H7 (cell line): ENCODE data around the gene CYP1A1. TPM values are rescaled to one million over a fixed set of nuclear protein-coding genes. Genes with fewer than 3 reads are reported as not detected.
"Not testable (repeated sequence)": the region's sequence is repeated elsewhere in the genome, so short reads cannot be mapped to it uniquely, and the experiment has no call there.

Experiments
- DNase-seq: peaks from one replicate; pipeline ENCODE4 v3.0.0; 2012
- H3K27me3 ChIP-seq: 2 replicates; pipeline ENCODE4 v1.6.0; 2011; ENCODE audit warnings: mild to moderate bottlenecking, low read length; ENCODE audit not compliant: control insufficient read depth, insufficient read depth
- H3K36me3 ChIP-seq: replicated peaks from 2 replicates; pipeline ENCODE4 v1.5.1; 2011; ENCODE audit warnings: low read length; ENCODE audit not compliant: control insufficient read depth, insufficient read depth
- H3K4me3 ChIP-seq: 2 replicates; pipeline ENCODE4 v1.5.1; 2011; ENCODE audit warnings: low read depth, mild to moderate bottlenecking, control low read depth, low read length, moderate library complexity; ENCODE audit not compliant: insufficient read depth
- total RNA-seq: library from RNA; depleted of rRNA; stranded (reverse); fragments of >200 nt; shearing (Covaris generic); gene quantifications from 2 replicates; pipeline ENCODE4 v1.2.3, GENCODE V29; 2014

Gene CYP1A1
- total RNA-seq, 1 experiment from 2014 or later, result 0.45 TPM

- no peak for DNase-seq
- Histone ChIP-seq H3K36me3 (no peaks in the 10 kb centered on the region), H3K4me3 (no peak overlapping the region), H3K27me3 (no peaks in the 10 kb centered on the region; the same call in 1 of the 2 replicates)
Observed at GRCh38 chr15:74752011-74752410, 26.7 kb upstream of the CYP1A1 start.

- Histone ChIP-seq H3K27me3 (no peaks in the 10 kb centered on the region; the same call in 1 of the 2 replicates), H3K36me3 (no peaks in the 10 kb centered on the region), H3K4me3 (no peak overlapping the region)
- no peak for DNase-seq
Observed at GRCh38 chr15:74750751-74751150, 25.4 kb upstream of the CYP1A1 start.

DNA sequence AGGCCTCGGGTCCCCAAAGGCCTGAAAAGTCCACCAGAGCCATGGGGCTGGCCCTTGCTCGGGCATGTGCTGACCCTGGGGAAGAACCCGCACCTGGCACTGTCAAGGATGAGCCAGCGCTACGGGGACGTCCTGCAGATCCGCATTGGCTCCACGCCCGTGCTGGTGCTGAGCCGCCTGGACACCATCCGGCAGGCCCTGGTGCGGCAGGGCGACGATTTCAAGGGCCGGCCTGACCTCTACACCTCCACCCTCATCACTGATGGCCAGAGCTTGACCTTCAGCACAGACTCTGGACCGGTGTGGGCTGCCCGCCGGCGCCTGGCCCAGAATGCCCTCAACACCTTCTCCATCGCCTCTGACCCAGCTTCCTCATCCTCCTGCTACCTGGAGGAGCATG, 24.5 kb upstream of the CYP1A1 start:
- no peak overlapping the region for H3K4me3 ChIP-seq
- DNase-seq, result no peak
- H3K36me3 ChIP-seq, result no peaks in the 10 kb centered on the region
- no peaks in the 10 kb centered on the region; the same call in 1 of the 2 replicates for H3K27me3 ChIP-seq

DNA sequence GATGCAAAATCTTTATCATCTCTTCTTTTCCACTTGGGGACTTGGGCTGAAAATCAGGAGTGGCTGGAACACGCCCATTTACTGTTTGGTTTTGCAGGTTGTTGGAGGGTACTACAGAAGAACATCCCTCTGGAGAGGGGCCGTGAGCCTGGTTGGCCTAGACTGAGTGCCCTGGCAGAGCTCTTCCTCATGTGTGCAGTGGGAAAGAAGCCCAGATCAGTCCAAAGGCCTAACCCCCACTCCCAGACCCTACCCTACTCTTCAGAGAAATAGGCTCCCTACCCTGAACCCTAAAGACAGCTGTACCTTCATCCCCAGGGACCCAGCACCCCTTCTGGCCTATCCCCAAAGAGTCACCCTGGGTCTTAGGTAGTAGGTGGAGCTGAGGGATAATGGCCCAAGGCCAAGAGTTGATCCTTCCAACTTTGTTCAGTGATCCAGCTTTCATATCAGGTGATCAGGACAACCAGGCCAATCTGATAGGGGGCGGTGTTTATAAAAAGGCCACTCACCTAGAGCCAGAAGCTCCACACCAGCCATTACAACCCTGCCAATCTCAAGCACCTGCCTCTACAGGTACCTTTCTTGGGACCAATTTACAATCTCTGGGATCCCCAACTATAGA, 23.1 kb upstream of the CYP1A1 start, which contains the start of gene CYP1A2:
TSS of gene CYP1A2 (plus strand) at position 524 of the 625 bp plus-strand sequence. CDS start 894 bp downstream, outside the sequence.
- Histone ChIP-seq H3K36me3 (no peaks in the 10 kb centered on the region), H3K4me3 (no peak within 1 kb of the TSS), H3K27me3 (no peaks in the 10 kb centered on the region; the same call in 1 of the 2 replicates)
- no peak for DNase-seq

- no peak for DNase-seq
- Histone ChIP-seq H3K4me3 (no peak overlapping the region), H3K36me3 (no peaks in the 10 kb centered on the region), H3K27me3 (no peaks in the 10 kb centered on the region; the same call in 1 of the 2 replicates)
Observed at GRCh38 chr15:74746389-74746788, 21.1 kb upstream of the CYP1A1 start.

DNA sequence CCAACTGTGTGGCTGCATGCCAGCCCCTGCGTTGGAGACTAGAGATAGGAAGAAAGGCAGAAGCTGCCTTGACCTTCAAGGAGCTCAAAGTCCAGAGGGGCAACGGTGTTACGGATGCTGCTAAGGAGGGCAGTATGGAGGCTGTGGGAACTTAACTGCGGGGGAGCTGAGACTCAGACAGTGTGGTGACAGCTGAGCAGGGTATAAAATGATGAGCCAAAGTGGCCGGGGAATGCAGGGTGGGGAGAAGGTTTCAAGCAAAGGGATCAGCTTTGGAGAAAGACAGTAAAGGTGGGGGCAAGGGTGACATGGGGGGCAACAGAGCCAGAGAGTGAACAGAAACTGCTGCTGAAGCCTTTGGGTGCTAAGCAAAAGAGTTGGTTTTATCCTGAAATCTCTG, 17.1 kb upstream of the CYP1A1 start:
- no peaks in the 10 kb centered on the region for H3K36me3 ChIP-seq
- no peak for DNase-seq
- H3K27me3 ChIP-seq, result no peaks in the 10 kb centered on the region
- H3K4me3 ChIP-seq, result no peak overlapping the region

- H3K27me3 ChIP-seq, H3K36me3 ChIP-seq, H3K4me3 ChIP-seq, DNase-seq: not testable (repeated sequence)
Observed at GRCh38 chr15:74738239-74738638, 12.9 kb upstream of the CYP1A1 start.

DNA sequence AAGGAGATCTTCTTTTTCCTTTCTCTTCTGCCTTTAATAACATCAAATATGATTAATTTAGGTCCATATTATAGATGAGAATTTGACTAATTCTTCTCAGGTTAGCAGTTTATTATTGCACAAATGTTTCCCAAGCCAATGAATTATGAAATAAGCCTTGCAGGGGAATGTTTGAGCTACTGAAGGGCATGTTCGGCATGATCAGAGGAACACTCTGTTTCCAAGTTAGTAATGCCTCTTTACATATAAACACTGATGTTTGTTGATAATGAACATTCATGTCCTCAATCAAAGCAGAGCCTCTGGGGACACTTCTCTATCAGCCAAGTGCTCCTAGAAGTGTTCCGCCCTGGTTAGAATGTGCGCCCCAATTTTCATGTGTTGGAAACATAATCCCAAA, 10.0 kb upstream of the CYP1A1 start:
- H3K27me3 ChIP-seq, result peaks cover 2% of the 10 kb centered on the region; the same call in 1 of the 2 replicates
- H3K36me3 ChIP-seq, result no peaks in the 10 kb centered on the region
- no peak for DNase-seq
- no peak overlapping the region for H3K4me3 ChIP-seq

- no peaks in the 10 kb centered on the region for H3K36me3 ChIP-seq
- peaks cover 2% of the 10 kb centered on the region; the same call in 1 of the 2 replicates for H3K27me3 ChIP-seq
- no peak for DNase-seq
- H3K4me3 ChIP-seq, result no peak overlapping the region
Observed at GRCh38 chr15:74733269-74733668, 7.9 kb upstream of the CYP1A1 start.

DNA sequence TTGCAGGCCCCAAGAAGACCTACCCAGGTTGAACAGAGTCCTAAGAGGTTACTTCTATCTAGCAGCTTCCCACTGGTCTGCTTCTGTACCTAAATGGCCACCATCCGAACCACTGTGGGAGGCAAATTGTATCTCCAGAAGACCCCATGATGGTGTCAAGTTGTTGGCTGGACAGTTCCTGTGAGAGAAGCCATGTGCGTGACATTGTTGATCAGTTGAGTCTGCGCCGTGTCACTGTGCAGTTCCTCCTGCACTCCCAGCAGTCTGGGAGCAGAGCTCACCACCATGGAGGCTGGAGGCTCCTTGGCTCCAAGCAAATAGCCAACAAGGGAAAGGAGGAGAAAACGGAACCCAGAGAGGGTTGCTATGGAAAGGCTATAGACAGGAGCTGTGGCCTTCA, 7.5 kb upstream of the CYP1A1 start:
- DNase-seq, result no peak
- Histone ChIP-seq H3K4me3 (no peak overlapping the region), H3K27me3 (peaks cover 4% of the 10 kb centered on the region), H3K36me3 (no peaks in the 10 kb centered on the region)

GRCh38 chr15:74730619-74731316, 5.4 kb upstream of the CYP1A1 start:
- no peak for DNase-seq
- H3K36me3 ChIP-seq, result no peaks in the 10 kb centered on the region
- no peak overlapping the region for H3K4me3 ChIP-seq
- H3K27me3 ChIP-seq, result peaks cover 24% of the 10 kb centered on the region

DNA sequence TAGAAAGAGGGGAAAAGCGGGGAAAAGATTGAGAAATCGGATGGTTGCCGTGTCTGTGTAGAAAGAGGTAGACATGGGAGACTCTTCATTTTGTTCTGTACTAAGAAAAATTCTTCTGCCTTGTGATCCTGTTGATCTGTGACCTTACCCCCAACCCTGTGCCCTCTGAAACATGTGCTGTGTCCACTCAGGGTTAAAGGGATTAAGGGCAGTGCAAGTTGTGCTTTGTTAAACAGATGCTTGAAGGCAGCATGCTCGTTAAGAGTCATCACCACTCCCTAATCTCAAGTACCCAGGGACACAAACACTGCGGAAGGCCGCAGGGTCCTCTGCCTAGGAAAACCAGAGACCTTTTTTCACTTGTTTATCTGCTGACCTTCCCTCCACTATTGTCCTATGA, 4.0 kb upstream of the CYP1A1 start:
- H3K27me3 ChIP-seq, result peaks cover 32% of the 10 kb centered on the region
- H3K4me3 ChIP-seq, DNase-seq, H3K36me3 ChIP-seq: not testable (repeated sequence)

DNA sequence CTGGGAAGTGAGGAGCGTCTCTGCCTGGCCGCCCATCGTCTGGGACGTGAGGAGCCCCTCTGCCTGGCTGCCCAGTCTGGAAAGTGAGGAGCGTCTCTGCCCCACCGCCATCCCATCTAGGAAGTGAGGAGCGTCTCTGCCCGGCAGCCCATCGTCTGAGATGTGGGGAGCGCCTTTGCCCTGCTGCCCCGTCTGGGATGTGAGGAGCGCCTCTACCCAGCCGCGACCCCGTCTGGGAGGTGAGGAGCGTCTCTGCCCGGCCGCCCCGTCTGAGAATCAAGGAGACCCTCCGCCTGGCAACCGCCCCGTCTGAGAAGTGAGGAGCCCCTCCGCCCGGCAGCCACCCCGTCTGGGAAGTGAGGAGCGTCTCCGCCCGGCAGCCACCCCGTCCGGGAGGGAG, 3.4 kb upstream of the CYP1A1 start:
- H3K36me3 ChIP-seq, H3K4me3 ChIP-seq, DNase-seq: not testable (repeated sequence)
- H3K27me3 ChIP-seq, result peaks cover 32% of the 10 kb centered on the region

- Histone ChIP-seq H3K36me3 (no peaks in the 10 kb centered on the region), H3K27me3 (peaks cover 32% of the 10 kb centered on the region)
Observed at GRCh38 chr15:74727727-74728126, 2.4 kb upstream of the CYP1A1 start.

DNA sequence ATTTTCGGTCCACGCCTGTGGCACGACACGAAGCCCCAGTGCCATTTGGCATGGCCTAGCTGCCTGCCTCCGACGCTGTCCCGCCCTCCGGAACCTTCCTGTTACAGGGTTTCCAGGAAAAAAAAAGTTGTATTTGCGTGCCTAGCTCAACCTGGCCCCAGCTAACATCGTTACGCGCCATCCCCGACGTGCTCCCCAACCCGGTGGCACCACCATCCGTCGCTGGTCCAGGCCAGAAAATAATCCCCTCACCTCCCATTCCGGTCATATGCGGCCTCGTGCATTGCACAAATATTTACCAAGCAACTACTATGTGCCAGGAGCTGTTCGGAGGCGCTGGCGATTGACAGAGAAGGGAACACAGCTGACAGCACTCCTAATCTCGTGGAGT, 1.4 kb upstream of the CYP1A1 start:
- no peak for DNase-seq
- peak overlapping the region; percentile 61 for H3K4me3 ChIP-seq
- peaks cover 30% of the 10 kb centered on the region for H3K27me3 ChIP-seq
- no peaks in the 10 kb centered on the region for H3K36me3 ChIP-seq

More at GRCh38 chr15:74727727-74728126, 2.4 kb upstream of the CYP1A1 start:
- no peak for DNase-seq
- H3K4me3 ChIP-seq, result no peak overlapping the region
